ENCODE results near the gene MFAP2.

MFAP2 gene

DNA sequence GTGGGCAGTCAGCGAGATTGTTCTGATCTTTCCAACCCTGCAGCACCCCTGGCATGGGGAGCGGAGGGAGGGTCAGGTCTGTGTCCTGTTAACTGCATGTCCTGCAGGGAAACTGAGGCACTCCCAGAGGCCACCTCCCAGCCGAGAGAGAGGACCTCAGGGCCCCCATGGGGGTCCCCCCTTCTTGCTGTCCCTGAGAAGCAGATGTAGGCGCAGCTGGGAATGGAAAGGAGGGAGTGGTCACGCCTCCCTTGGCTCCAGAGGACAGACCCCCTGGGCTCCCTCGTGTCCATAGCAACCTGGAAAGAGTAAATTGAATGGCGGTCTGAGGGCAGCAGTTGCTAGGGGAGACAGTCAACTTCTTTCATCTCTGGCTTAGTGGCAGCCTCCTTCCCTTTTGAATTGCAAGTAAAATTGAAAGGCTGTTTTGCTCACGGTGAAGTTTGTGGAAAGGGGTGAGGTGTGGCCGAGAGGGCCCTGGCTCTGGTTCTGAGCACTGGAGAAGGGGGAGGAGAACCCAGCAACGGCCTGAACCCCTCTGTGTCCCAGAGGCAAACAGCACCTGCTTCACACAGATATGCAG, 53.8 kb downstream of the MFAP2 start:
- DNase-seq = peak; percentile 26

DNA sequence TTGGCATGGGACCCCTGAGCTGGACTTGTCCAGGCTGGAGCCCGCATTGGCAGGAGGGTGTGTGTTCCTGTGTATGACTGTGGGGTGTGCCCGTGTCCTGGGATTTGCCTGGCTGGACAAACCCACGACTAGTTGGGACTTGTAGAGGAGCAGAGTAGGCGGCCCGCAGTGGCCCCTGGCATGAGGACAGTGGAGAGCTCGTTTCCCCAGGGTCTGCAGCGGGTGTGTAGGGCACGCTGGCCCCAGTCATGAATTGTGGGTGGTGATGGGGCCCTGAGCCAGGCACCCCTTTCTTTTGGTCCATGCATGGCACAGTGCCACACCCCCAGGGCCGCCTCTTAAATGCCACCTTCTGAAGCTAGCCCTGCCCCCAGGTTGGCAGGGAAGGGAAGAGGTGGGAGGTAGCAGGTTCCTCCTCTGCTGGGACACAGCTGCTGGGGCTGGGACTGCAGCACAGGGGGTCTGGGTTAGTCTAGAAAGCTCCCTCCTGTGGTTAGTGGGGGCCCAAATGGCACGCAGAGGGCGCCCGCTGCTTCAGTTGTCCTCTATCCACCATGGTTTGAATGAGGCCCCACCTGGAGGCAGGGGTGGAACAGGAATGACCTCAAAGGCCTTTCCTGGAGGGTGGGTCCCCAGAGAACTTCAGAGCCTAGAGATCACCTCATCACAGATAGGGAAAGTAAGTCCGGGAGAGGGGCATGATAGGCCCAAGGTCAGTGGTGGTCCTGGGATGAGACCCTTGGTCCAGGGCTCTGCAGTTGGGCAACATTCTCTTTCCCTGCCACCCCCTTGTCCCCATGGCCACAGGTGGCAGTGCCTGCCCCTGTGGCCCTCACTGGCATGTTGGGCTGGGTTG, 54.6 kb downstream of the MFAP2 start:
- DNase-seq = no peak

GRCh38 chr1:16924919-16925477, 55.4 kb downstream of the MFAP2 start:
- DNase-seq = no peak

Data from NCI-H187 treated with DMSO at 0.1 percent for 48 hours (cell line).